22Rv1 (cell line): ENCODE results near the gene GAA.

ENCODE experiments used
- ZFX ChIP-seq: fragments of 450-650 bp; IDR thresholded peaks from 2 replicates; pipeline ENCODE4 v1.6.1; 2017; ENCODE audit warnings: antibody characterized with exemption, borderline replicate concordance
- TF ChIP-seq, protein P1 (sequence below): fragments of 450-650 bp; IDR thresholded peaks from 2 replicates; pipeline ENCODE4 v1.5.1; 2017; ENCODE audit warnings: mild to moderate bottlenecking

DNA sequence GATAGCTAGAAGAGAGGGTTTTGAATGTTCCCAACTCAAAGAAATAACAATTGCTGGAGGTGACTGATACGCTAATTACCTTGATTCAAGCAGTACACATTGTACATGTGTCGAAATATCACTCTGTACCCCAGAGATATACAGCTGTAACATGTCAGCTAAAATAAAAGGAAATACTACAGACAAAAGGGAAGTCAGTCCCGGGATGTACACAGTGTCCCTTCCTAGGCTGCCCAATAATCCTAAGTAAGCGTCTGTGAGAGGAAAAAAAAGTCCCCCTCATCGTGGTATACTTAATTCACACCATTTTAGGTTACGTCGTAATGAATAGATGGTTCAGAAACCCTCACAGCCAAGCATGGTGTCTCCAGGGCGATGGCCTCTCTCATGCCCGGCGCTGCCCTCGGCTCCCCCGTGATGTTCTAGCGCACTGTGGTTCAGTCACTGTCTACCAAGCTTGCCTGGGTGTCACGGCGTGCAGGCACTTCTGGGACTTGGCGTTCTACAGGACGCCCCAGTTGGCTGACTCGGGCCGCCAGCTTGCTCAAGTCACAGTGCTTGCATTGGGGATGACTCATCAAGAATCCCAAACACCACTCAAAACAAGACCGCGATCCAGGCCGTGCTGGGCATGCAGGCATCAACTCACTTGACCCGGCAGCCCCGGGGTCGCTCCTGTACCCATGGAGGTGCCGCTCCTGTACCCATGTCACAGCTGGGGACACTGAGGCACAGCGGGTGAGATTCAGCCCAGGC is 37.4 kb upstream of the GAA start:
- TF ChIP-seq, protein P1, sequence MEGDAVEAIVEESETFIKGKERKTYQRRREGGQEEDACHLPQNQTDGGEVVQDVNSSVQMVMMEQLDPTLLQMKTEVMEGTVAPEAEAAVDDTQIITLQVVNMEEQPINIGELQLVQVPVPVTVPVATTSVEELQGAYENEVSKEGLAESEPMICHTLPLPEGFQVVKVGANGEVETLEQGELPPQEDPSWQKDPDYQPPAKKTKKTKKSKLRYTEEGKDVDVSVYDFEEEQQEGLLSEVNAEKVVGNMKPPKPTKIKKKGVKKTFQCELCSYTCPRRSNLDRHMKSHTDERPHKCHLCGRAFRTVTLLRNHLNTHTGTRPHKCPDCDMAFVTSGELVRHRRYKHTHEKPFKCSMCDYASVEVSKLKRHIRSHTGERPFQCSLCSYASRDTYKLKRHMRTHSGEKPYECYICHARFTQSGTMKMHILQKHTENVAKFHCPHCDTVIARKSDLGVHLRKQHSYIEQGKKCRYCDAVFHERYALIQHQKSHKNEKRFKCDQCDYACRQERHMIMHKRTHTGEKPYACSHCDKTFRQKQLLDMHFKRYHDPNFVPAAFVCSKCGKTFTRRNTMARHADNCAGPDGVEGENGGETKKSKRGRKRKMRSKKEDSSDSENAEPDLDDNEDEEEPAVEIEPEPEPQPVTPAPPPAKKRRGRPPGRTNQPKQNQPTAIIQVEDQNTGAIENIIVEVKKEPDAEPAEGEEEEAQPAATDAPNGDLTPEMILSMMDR = no peak
- no peak for TF ChIP-seq ZFX
